Measurements from ENCODE around the gene PSMD6.

PSMD6 gene

DNA sequence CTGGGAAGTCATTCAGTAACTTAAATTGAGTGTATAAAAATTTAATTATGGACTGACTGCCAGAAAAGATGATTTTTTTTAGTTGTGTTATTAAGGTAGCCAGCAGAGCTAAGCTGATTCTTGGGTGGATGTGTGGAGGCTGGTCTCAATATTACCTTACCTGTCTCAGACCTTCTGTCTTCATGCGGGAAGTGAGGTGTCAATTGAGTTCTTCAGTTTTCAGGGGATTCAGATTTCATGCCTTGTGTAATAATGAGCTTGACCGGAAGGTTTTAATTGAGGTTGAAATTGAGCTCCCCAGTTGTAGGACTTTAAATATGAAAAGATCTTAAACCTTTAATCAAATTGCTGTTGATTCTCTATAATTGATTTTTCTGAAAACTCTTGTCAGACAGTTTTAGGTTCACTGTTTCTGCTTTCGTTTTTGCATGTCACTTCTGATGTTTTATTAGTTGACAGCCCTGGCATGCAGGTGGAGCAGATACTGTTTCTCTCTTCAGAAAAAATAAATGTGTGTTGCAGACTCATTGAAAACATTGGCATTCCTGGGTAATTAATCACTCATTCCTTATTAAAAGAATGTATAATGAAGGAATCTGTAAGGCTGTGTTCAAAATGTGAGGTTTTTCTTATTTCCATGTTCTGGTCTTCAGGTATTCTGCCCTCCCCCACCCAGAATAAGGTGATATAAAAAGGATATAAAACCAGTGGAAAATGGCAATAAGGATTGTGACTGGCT, 54.5 kb downstream of the PSMD6 start:
- Histone ChIP-seq H3K4me1 (ENCODE audit: control insufficient read depth, insufficient read depth, low read length, unreplicated experiment) (peaks cover 57% of the 10 kb centered on the region), H2AFZ (ENCODE audit: low read length, unreplicated experiment) (no peak overlapping the region), H3K27me3 (ENCODE audit: insufficient read depth, low read length) (no peaks in the 10 kb centered on the region), H3K36me3 (ENCODE audit: insufficient read depth, low read length) (no peaks in the 10 kb centered on the region), H3K4me3 (ENCODE audit: low read depth, low read length) (0 out of 2 replicates have a peak overlapping the region, but pooled peaks have one; percentile 6), H3K79me2 (ENCODE audit: control insufficient read depth, insufficient read depth, low read length, unreplicated experiment) (peaks cover 84% of the 10 kb centered on the region), H3K27ac (ENCODE audit: low read depth, low read length) (0 out of 2 replicates have a peak overlapping the region, but pooled peaks have one; percentile 1)

DNA sequence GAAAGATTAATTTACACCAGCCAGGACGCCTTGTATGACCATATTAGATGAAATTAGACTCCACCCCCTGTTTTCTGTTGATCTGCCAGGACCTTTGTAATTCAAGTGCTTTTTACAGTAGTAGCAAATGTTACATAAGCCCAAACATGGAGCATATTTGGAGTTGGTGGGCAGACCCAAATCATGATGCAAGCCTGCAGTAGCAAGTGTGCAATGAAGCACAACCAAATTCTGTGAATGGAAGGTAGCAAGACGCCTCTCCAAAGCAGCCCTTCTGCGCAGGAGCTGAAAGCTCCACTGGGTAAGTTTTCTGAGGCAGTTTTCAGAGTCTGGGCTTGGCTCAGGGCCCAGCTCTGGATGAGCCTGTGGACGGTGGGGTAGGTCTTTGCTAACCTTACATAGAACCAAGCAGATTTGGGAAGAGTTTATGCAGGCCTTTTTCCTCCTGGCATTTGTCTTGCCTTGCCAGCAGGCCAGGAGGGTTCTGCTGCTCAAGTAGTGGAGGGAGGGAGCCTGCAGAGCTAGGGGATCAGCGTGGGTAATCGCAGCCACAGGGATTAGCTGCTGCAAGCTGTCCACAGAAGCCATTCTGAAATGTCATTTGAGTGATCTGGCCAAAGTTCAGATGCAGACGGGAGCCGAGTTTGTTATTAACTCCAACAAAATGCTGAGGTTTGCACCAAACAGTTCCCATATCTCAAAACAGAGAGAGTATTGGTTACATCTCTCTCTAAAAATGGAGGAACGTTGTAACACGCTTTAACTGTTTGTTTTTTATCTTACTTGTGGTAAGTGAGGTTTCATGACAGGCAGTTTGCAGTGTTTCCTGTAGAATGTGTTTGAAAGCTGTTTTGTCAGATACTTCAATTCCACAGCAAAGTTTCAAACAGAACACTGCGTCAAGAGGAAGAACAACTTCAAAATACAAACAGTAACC, 55.4 kb downstream of the PSMD6 start:
- Histone ChIP-seq H3K79me2 (ENCODE audit: control insufficient read depth, insufficient read depth, low read length, unreplicated experiment) (peaks cover 82% of the 10 kb centered on the region), H3K36me3 (ENCODE audit: insufficient read depth, low read length) (no peaks in the 10 kb centered on the region), H3K4me3 (ENCODE audit: low read depth, low read length) (peak overlapping the region; percentile 6; the same call in 1 of the 2 replicates), H3K4me1 (ENCODE audit: control insufficient read depth, insufficient read depth, low read length, unreplicated experiment) (peaks cover 57% of the 10 kb centered on the region), H3K27ac (ENCODE audit: low read depth, low read length) (0 out of 2 replicates have a peak overlapping the region, but pooled peaks have one; percentile 1), H2AFZ (ENCODE audit: low read length, unreplicated experiment) (no peak overlapping the region), H3K27me3 (ENCODE audit: insufficient read depth, low read length) (no peaks in the 10 kb centered on the region)

DNA sequence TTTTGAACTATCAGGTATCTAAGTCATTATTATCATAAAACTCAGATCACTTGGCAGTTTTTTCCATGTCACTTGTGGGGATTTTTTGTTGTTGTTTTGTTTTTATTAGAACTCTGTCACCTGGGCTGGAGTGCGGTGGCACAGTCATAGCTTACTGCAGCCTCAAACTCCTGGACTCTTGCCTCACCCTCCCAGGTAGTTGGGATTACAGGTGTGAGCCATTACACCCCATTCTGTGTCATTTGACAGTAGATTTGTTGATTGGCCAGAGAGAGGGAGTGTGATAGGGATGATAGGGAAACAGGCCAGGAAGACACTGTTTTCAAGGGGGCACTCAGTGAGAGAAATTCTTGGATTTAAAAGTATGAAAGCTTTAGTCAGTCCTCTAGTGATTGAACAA, 56.4 kb downstream of the PSMD6 start:
- no peaks in the 10 kb centered on the region for H3K27me3 ChIP-seq (ENCODE audit: insufficient read depth, low read length)
- H3K4me3 ChIP-seq (ENCODE audit: low read depth, low read length): no peak overlapping the region
- H2AFZ ChIP-seq (ENCODE audit: low read length, unreplicated experiment): no peak overlapping the region
- no peaks in the 10 kb centered on the region for H3K36me3 ChIP-seq (ENCODE audit: insufficient read depth, low read length)
- no peak overlapping the region for H3K27ac ChIP-seq (ENCODE audit: low read depth, low read length)
- H3K4me1 ChIP-seq (ENCODE audit: control insufficient read depth, insufficient read depth, low read length, unreplicated experiment): peaks cover 48% of the 10 kb centered on the region
- H3K79me2 ChIP-seq (ENCODE audit: control insufficient read depth, insufficient read depth, low read length, unreplicated experiment): peaks cover 71% of the 10 kb centered on the region

DNA sequence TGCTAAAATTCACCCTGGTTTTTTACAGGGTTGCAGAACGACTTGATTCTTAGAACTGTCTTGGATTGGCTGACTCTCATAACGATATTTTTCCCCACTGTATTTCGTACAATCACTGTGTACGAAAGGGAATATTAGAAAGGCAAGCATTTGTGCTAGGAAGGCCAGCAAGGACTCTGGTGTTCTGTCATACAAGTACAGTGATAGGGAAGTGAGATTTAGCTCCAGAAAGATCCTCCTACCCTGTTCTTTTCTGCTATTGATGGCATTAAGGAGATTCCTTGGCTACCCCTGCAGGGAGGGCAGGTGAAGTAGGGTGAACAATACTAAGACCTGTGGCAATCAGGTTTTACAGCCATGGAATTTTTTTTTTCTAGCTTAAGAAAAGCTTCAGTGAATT, 57.3 kb downstream of the PSMD6 start:
- H3K4me3 ChIP-seq (ENCODE audit: low read depth, low read length): no peak overlapping the region
- no peaks in the 10 kb centered on the region for H3K27me3 ChIP-seq (ENCODE audit: insufficient read depth, low read length)
- no peak overlapping the region for H2AFZ ChIP-seq (ENCODE audit: low read length, unreplicated experiment)
- no peaks in the 10 kb centered on the region for H3K36me3 ChIP-seq (ENCODE audit: insufficient read depth, low read length)
- H3K27ac ChIP-seq (ENCODE audit: low read depth, low read length): no peak overlapping the region
- peaks cover 42% of the 10 kb centered on the region for H3K4me1 ChIP-seq (ENCODE audit: control insufficient read depth, insufficient read depth, low read length, unreplicated experiment)
- peaks cover 68% of the 10 kb centered on the region for H3K79me2 ChIP-seq (ENCODE audit: control insufficient read depth, insufficient read depth, low read length, unreplicated experiment)

DNA sequence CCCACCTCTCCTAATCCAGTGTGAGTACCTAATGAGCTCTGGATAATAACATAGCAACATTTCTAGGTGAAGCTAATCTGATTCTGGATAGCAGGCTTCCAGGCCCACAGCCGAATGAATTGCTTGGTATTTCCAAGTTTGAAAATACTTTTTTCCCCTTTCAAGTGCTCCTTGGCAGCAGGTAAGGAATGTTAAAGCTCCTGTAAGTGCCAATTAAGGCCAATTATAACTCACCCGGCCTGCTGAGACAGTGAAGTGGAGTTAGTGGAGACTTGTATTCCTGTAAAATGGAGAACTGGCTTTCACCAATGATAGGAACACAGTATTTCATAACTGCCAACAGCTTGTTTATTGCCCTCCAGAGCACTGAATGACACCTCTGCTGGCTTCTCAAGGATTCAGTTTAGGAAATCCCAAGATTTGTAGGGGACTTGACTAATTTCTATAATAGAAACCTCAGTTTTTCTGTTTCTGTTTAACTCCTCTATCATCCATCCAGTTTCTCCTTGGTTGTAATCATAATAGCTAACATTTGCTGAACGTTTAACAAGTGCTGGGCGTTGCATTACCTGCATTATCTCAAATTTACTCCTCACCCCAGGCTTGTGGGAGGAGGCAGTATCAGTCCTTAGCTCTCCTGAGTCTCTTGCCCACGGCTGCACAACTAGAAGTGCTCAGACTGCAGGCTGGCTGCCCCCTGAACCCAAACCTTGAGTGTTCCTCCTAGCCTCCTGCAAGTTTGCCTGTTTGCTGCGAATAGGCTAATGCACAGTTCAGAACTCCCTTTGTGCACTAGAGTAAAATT, 58.4 kb downstream of the PSMD6 start:
- no peaks in the 10 kb centered on the region for H3K36me3 ChIP-seq (ENCODE audit: insufficient read depth, low read length)
- peaks cover 57% of the 10 kb centered on the region for H3K79me2 ChIP-seq (ENCODE audit: control insufficient read depth, insufficient read depth, low read length, unreplicated experiment)
- no peak overlapping the region for H3K27ac ChIP-seq (ENCODE audit: low read depth, low read length)
- H3K27me3 ChIP-seq (ENCODE audit: insufficient read depth, low read length): no peaks in the 10 kb centered on the region
- no peak overlapping the region for H2AFZ ChIP-seq (ENCODE audit: low read length, unreplicated experiment)
- peaks cover 36% of the 10 kb centered on the region for H3K4me1 ChIP-seq (ENCODE audit: control insufficient read depth, insufficient read depth, low read length, unreplicated experiment)
- no peak overlapping the region for H3K4me3 ChIP-seq (ENCODE audit: low read depth, low read length)

DNA sequence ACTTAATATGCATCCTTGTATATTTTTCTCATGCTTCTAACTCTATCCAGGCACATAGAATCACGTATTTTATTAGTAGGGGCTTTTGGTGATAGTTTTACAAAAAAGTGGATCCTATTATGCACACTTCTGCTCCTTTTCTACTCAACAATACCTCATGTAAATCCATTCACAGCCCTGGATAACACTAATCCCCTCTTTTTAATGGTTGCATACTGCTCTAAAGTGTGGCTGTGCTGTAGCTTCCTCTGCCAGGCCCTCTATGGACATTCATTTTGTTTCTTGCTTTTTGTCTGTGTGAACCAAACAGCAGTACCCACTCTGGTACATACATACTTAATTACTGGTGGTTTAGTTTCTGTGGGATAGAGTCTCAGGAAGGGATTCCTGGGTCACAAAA, 59.8 kb downstream of the PSMD6 start:
- Histone ChIP-seq H3K79me2 (ENCODE audit: control insufficient read depth, insufficient read depth, low read length, unreplicated experiment) (peaks cover 51% of the 10 kb centered on the region), H3K4me3 (ENCODE audit: low read depth, low read length) (no peak overlapping the region), H2AFZ (ENCODE audit: low read length, unreplicated experiment) (no peak overlapping the region), H3K27me3 (ENCODE audit: insufficient read depth, low read length) (no peaks in the 10 kb centered on the region), H3K4me1 (ENCODE audit: control insufficient read depth, insufficient read depth, low read length, unreplicated experiment) (peaks cover 26% of the 10 kb centered on the region), H3K36me3 (ENCODE audit: insufficient read depth, low read length) (no peaks in the 10 kb centered on the region), H3K27ac (ENCODE audit: low read depth, low read length) (no peak overlapping the region)

DNA sequence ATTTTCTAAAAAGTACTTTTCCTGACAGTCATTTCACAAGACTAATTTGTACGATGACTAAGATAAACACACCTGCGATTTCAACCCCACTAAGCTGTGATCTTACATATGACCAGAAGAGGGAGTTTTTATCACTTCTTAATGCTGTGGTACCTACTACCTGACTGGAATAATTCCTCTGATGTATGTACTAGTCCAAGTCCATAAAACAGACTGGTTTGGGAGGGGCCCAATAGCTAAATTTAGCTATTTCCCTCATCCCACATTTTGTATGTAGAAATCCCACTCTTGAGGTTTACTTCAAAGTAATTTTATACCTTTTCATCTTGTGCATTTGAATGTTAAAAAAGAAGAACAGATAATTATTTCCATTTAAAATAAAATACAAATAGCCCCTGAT, 61.4 kb downstream of the PSMD6 start:
- H3K79me2 ChIP-seq (ENCODE audit: control insufficient read depth, insufficient read depth, low read length, unreplicated experiment): peaks cover 37% of the 10 kb centered on the region

More for the DNA sequence above, 61.4 kb downstream of the PSMD6 start:
- Histone ChIP-seq H3K4me3 (ENCODE audit: low read depth, low read length) (no peak overlapping the region), H3K36me3 (ENCODE audit: insufficient read depth, low read length) (no peaks in the 10 kb centered on the region), H3K27me3 (ENCODE audit: insufficient read depth, low read length) (no peaks in the 10 kb centered on the region), H3K4me1 (ENCODE audit: control insufficient read depth, insufficient read depth, low read length, unreplicated experiment) (peaks cover 10% of the 10 kb centered on the region), H3K27ac (ENCODE audit: low read depth, low read length) (no peak overlapping the region), H2AFZ (ENCODE audit: low read length, unreplicated experiment) (no peak overlapping the region)

All from ACC112 (cell line).